HUES6 (cell line): ENCODE data around the gene TBC1D22A.

ENCODE experiments used
- H3K27ac ChIP-seq: 2 replicates; pipeline ENCODE4 v1.7.0; 2013; ENCODE audit warnings: low read depth, mild to moderate bottlenecking, low read length, inconsistent platforms
- H3K27me3 ChIP-seq: 2 replicates; pipeline ENCODE4 v1.6.1; 2013; ENCODE audit warnings: low read length; ENCODE audit not compliant: control insufficient read depth, insufficient read depth
- H3K36me3 ChIP-seq: 2 replicates; pipeline ENCODE4 v1.6.1; 2013; ENCODE audit warnings: low read length; ENCODE audit not compliant: control insufficient read depth, insufficient read depth
- H3K4me1 ChIP-seq: 2 replicates; pipeline ENCODE4 v1.6.1; 2013; ENCODE audit warnings: low read length; ENCODE audit not compliant: control insufficient read depth, insufficient read depth
- H3K4me3 ChIP-seq: 2 replicates; pipeline ENCODE4 v1.5.1; 2013; ENCODE audit warnings: low read depth, low read length
- H3K9ac ChIP-seq: one replicate; pipeline ENCODE4 v1.6.1; 2013; ENCODE audit warnings: mild to moderate bottlenecking, low read length
- H3K9me3 ChIP-seq: 2 replicates; pipeline ENCODE4 v1.6.1; 2013; ENCODE audit warnings: low read depth, low read length; ENCODE audit not compliant: control insufficient read depth, insufficient read depth

The TBC1D22A gene

GRCh38 chr22:47100646-47101200 is 338.3 kb downstream of the TBC1D22A start:
- Histone ChIP-seq H3K27ac (no peak overlapping the region), H3K4me1 (peaks cover 48% of the 10 kb centered on the region), H3K36me3 (no peaks in the 10 kb centered on the region), H3K27me3 (no peaks in the 10 kb centered on the region), H3K9me3 (no peaks in the 10 kb centered on the region), H3K4me3 (no peak overlapping the region), H3K9ac (no peak overlapping the region)

- Histone ChIP-seq H3K36me3 (no peaks in the 10 kb centered on the region), H3K4me1 (peaks cover 48% of the 10 kb centered on the region), H3K9ac (no peak overlapping the region), H3K27me3 (no peaks in the 10 kb centered on the region), H3K27ac (no peak overlapping the region), H3K9me3 (no peaks in the 10 kb centered on the region), H3K4me3 (no peak overlapping the region)
These were observed 339.0 kb downstream of the TBC1D22A start for GRCh38 chr22:47101321-47101885.

GRCh38 chr22:47102081-47102480 is 339.6 kb downstream of the TBC1D22A start:
- Histone ChIP-seq H3K36me3 (no peaks in the 10 kb centered on the region), H3K27ac (peak overlapping the region; percentile 38; the same call in 1 of the 2 replicates), H3K4me3 (no peak overlapping the region), H3K27me3 (no peaks in the 10 kb centered on the region), H3K9me3 (no peaks in the 10 kb centered on the region), H3K4me1 (peaks cover 48% of the 10 kb centered on the region), H3K9ac (peak overlapping the region; percentile 27)

GRCh38 chr22:47102648-47103047 is 340.2 kb downstream of the TBC1D22A start:
- H3K27ac ChIP-seq: peak overlapping the region; percentile 69
- H3K4me3 ChIP-seq: peak overlapping the region; percentile 10; the same call in 1 of the 2 replicates
- H3K27me3 ChIP-seq: no peaks in the 10 kb centered on the region
- peaks cover 48% of the 10 kb centered on the region for H3K4me1 ChIP-seq
- no peaks in the 10 kb centered on the region for H3K36me3 ChIP-seq
- H3K9me3 ChIP-seq: no peaks in the 10 kb centered on the region
- peak overlapping the region; percentile 45 for H3K9ac ChIP-seq

GRCh38 chr22:47105085-47105484 is 342.6 kb downstream of the TBC1D22A start:
- Histone ChIP-seq H3K27ac (no peak overlapping the region), H3K27me3 (no peaks in the 10 kb centered on the region), H3K9ac (no peak overlapping the region), H3K36me3 (no peaks in the 10 kb centered on the region), H3K9me3 (no peaks in the 10 kb centered on the region), H3K4me3 (no peak overlapping the region), H3K4me1 (peaks cover 35% of the 10 kb centered on the region)

- H3K9ac ChIP-seq: no peak overlapping the region
- H3K27ac ChIP-seq: no peak overlapping the region
- H3K36me3 ChIP-seq: no peaks in the 10 kb centered on the region
- no peak overlapping the region for H3K4me3 ChIP-seq
- no peaks in the 10 kb centered on the region for H3K9me3 ChIP-seq
- peaks cover 20% of the 10 kb centered on the region for H3K4me1 ChIP-seq
- H3K27me3 ChIP-seq: no peaks in the 10 kb centered on the region
These were observed 344.4 kb downstream of the TBC1D22A start for GRCh38 chr22:47106806-47107205.

GRCh38 chr22:47107431-47107830 is 345.0 kb downstream of the TBC1D22A start:
- no peaks in the 10 kb centered on the region for H3K27me3 ChIP-seq
- H3K4me3 ChIP-seq: no peak overlapping the region
- H3K4me1 ChIP-seq: peaks cover 14% of the 10 kb centered on the region
- H3K27ac ChIP-seq: no peak overlapping the region
- no peaks in the 10 kb centered on the region for H3K9me3 ChIP-seq
- H3K9ac ChIP-seq: no peak overlapping the region
- no peaks in the 10 kb centered on the region for H3K36me3 ChIP-seq

- Histone ChIP-seq H3K4me1 (peaks cover 7% of the 10 kb centered on the region; the same call in 1 of the 2 replicates), H3K36me3 (no peaks in the 10 kb centered on the region), H3K27me3 (no peaks in the 10 kb centered on the region), H3K9me3 (no peaks in the 10 kb centered on the region), H3K4me3 (no peak overlapping the region), H3K9ac (no peak overlapping the region), H3K27ac (no peak overlapping the region)
These were observed 348.5 kb downstream of the TBC1D22A start for GRCh38 chr22:47110817-47111443.

GRCh38 chr22:47111626-47112581 is 349.5 kb downstream of the TBC1D22A start:
- Histone ChIP-seq H3K9me3 (no peaks in the 10 kb centered on the region), H3K4me3 (no peak overlapping the region), H3K4me1 (peaks cover 7% of the 10 kb centered on the region; the same call in 1 of the 2 replicates), H3K9ac (no peak overlapping the region), H3K27me3 (no peaks in the 10 kb centered on the region), H3K27ac (no peak overlapping the region), H3K36me3 (no peaks in the 10 kb centered on the region)

- Histone ChIP-seq H3K27me3 (no peaks in the 10 kb centered on the region), H3K36me3 (no peaks in the 10 kb centered on the region), H3K9me3 (no peaks in the 10 kb centered on the region), H3K4me3 (no peak overlapping the region), H3K27ac (no peak overlapping the region), H3K4me1 (peaks cover 7% of the 10 kb centered on the region; the same call in 1 of the 2 replicates), H3K9ac (no peak overlapping the region)
These were observed 350.1 kb downstream of the TBC1D22A start for GRCh38 chr22:47112582-47112965.
